Astrocyte of the cerebellum (primary cell): ENCODE measurements around the gene OR2G3.

Experiments used
- DNase-seq: peaks from one replicate; pipeline ENCODE4 v3.0.0-alpha.2; 2011; ENCODE audit warnings: low read depth
- H3K4me3 ChIP-seq: 2 replicates; pipeline ENCODE4 v1.5.1; 2011; ENCODE audit warnings: mild to moderate bottlenecking, low read depth, low read length, moderate library complexity
- in situ Hi-C: cut with HindIII; loops from 2 replicates; pipeline ENCODE4 v1.10.0; 2017; ENCODE audit warnings: low sequenced_read_pairs
- TF ChIP-seq, protein P1 (sequence below): IDR thresholded peaks from 2 replicates; pipeline ENCODE4 v1.5.1; 2012; ENCODE audit warnings: low read length, low read depth, moderate library complexity, mild to moderate bottlenecking; ENCODE audit errors: missing control alignments

The OR2G3 gene

DNA sequence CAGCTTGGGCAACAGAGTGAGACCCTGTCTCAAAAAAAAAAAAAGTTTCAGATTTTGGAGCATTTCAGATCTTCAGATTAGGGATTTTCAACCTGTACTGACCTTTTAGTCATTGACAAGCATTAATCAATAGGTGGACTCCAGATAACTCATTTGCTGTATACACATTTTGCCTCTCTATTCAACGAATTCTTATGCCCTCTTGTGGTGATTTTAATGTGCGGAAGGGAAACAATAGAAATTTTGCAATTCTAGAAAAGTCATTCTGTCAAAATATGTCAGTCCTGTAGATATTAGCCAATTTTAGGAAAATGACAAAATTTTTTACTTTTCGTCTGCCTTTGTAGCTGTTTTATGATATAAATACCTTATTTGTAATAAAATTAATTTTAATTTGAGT is 28.9 kb upstream of the OR2G3 start:
- DNase-seq: no peak
- no peak overlapping the region for H3K4me3 ChIP-seq
- in situ Hi-C loops: no loop called here
- TF ChIP-seq, protein P1, sequence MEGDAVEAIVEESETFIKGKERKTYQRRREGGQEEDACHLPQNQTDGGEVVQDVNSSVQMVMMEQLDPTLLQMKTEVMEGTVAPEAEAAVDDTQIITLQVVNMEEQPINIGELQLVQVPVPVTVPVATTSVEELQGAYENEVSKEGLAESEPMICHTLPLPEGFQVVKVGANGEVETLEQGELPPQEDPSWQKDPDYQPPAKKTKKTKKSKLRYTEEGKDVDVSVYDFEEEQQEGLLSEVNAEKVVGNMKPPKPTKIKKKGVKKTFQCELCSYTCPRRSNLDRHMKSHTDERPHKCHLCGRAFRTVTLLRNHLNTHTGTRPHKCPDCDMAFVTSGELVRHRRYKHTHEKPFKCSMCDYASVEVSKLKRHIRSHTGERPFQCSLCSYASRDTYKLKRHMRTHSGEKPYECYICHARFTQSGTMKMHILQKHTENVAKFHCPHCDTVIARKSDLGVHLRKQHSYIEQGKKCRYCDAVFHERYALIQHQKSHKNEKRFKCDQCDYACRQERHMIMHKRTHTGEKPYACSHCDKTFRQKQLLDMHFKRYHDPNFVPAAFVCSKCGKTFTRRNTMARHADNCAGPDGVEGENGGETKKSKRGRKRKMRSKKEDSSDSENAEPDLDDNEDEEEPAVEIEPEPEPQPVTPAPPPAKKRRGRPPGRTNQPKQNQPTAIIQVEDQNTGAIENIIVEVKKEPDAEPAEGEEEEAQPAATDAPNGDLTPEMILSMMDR: peak; percentile 23

DNA sequence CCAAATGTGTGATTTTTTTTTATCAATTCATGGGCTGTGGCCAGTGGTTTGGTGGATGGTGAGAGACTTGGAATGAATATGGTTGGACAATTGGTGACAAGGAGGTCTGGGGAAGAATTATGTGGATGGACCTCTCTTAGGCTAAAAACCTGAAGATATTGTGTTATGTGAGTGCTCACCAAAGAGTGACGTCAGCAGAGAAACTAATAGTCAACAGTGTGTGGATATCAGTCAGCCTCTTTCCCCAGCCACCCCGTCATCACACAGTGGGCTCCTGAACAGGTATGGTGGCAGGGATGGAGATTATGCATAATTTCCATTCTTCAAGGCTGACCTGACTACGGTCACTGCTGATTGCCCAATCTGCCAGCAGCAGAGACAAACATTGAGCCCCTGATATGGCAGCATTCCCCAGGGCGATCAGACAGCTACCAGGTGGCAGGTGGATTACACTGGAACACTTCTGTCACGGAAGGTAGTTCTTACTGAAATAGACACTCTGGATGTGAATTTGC is 26.4 kb upstream of the OR2G3 start:
- in situ Hi-C loops: no loop called here
- no peak for DNase-seq
- H3K4me3 ChIP-seq: no peak overlapping the region
- TF ChIP-seq, protein P1: no peak

DNA sequence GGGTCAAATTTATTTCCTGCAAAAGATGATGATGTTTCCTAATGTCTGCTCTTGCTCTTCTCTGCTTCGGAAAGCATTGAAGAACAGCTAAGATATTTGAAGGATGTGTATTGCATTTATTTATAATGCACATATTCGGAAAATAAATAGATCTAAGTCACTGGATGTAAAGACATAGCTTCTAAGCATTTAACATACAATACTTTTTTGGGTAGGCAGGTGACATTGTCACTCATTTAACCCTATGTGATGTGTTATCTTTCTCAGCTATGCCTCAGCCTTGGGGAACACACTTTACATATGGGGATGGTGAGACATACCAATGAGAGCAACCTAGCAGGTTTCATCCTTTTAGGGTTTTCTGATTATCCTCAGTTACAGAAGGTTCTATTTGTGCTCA is 17.3 kb upstream of the OR2G3 start, which contains the start of gene OR2G2:
TSS of gene OR2G2 (plus strand) at position 301 of the 400 bp plus-strand sequence. CDS start at position 301, 0 bp downstream.
- no peak for DNase-seq
- in situ Hi-C loops: no loop called here
- TF ChIP-seq, protein P1: no peak
- H3K4me3 ChIP-seq: no peak within 1 kb of the TSS

DNA sequence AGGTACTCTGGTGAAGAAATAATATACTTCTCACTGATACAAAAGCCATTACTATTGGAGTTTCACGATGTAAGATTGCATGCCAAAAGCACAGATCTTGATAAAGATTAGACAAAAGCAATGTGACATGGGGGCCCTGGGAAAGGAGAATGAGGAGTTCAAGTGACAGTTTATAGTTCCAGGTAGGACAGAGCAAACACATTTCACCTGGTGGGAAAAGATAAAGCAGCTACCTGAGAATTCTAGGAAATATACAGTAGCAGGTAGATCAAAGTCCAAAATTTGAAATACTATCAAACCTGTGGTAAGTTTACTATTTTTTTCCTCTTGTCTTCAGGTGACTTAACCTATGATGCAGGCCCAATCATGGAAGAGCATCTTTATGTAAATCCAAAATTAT is 8.0 kb downstream of the OR2G3 start:
- no peak for DNase-seq
- H3K4me3 ChIP-seq: no peak overlapping the region
- TF ChIP-seq, protein P1: no peak
- in situ Hi-C loops: no loop called here

DNA sequence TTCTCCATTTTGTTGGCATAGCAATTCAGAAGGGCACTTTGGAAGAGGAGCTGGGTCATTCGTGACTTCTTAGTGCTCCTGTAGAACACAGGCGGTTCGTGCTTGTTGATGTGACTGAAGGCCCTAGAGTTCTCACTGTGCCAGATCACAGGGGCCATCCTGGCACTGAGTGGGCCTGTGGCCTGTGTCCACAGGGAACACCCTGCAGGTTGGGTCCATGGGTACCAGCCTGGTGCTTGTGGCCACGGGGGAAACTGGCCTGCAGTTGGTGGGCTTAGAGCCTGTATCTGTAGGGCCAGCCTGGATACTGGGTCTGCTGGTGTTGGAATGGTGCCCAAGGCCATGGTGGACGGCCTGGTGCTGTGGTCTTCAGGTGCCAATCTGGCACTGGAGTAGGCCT is 9.2 kb downstream of the OR2G3 start:
- TF ChIP-seq, protein P1: no peak
- no peak for DNase-seq
- H3K4me3 ChIP-seq: no peak overlapping the region
- in situ Hi-C loops: no loop called here

DNA sequence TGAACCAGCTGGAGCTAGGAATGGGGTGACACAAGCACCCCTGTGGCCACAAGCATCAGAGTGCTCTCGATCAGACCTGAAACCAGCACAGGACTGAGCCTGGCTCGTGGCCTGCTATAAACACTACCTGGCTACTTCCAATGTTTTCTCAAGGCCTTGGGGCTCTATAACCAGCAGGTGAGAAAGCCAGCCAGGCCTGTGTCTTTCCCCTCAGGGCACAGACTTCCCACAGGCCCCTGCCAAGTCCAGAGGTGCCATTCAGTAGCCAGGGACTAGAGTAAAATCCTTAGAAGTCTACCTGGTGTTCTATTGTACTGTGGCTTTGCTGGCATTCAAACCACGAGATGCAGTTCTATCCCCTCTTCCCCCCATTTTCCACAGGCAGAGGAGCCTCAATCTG is 22.6 kb downstream of the OR2G3 start:
- TF ChIP-seq, protein P1: no peak
- no peak overlapping the region for H3K4me3 ChIP-seq
- no peak for DNase-seq
- in situ Hi-C loops: no loop called here

DNA sequence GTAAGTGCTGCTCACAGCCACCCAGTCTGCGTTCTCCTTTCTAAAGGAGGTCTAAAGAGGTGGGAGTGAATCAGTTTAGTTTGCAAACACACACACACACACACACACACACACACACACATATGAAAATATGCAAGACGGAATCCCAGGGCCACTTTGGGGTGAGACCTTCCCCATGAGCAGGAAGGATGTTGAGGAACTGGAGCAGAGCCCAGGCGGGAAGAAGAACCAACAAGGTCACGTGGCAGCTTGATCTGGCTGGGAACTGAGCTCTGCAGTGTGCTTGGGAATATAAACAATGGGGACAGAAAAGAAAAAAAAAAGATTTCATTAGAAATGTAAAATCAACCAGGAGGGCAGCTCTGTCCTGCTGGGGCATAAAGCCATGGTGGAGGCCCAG is 32.6 kb downstream of the OR2G3 start:
- no peak for DNase-seq
- H3K4me3 ChIP-seq: no peak overlapping the region
- TF ChIP-seq, protein P1: no peak
- in situ Hi-C loops: no loop called here
